WERI-Rb-1 (cell line): ENCODE measurements around the gene C10orf143.

Experiments
- DNase-seq: peaks from one replicate; pipeline ENCODE4 v3.0.0-alpha.2; 2020
- H3K27ac ChIP-seq: fragments of 250-450 bp; sonication (Bioruptor Pico); 2 replicates; pipeline ENCODE4 v1.5.1; 2020; ENCODE audit warnings: mild to moderate bottlenecking, moderate library complexity
- H3K27me3 ChIP-seq: fragments of 250-450 bp; sonication (Bioruptor Pico); 2 replicates; pipeline ENCODE4 v1.5.1; 2021; ENCODE audit warnings: mild to moderate bottlenecking, low read depth, moderate library complexity; ENCODE audit not compliant: insufficient read depth, severe bottlenecking
- H3K36me3 ChIP-seq: fragments of 250-450 bp; sonication (Bioruptor Pico); 2 replicates; pipeline ENCODE4 v1.5.1; 2020; ENCODE audit warnings: mild to moderate bottlenecking, moderate library complexity
- H3K4me3 ChIP-seq: 2 replicates; pipeline ENCODE4 v1.5.1; 2011; ENCODE audit warnings: low read depth, mild to moderate bottlenecking, control low read depth, low read length
- H3K9me3 ChIP-seq: fragments of 250-450 bp; sonication (Bioruptor Pico); 2 replicates; pipeline ENCODE4 v1.5.1; 2021; ENCODE audit warnings: mild to moderate bottlenecking, moderate library complexity; ENCODE audit not compliant: severe bottlenecking
- CTCF ChIP-seq: IDR thresholded peaks from 2 replicates; pipeline ENCODE4 v1.5.1; 2011; ENCODE audit warnings: low read depth, mild to moderate bottlenecking, control low read depth, inconsistent platforms, low read length

The C10orf143 gene

GRCh38 chr10:130136226-130137089 is 25.8 kb upstream of the C10orf143 start, which contains the start of gene GLRX3:
Gene GLRX3, plus strand, starts transcription at chr10:130136391. Its CDS starts 30 bp downstream, at chr10:130136421.
- peak within 1 kb of the TSS; percentile 90 for H3K27ac ChIP-seq
- H3K27me3 ChIP-seq: no peaks in the 10 kb centered on the region
- no peaks in the 10 kb centered on the region for H3K9me3 ChIP-seq
- TF ChIP-seq CTCF: no peak
- DNase-seq: peak; percentile 87
- H3K36me3 ChIP-seq: peaks cover 16% of the 10 kb centered on the region
- H3K4me3 ChIP-seq: peak within 1 kb of the TSS; percentile 83

- Histone ChIP-seq H3K27me3 (no peaks in the 10 kb centered on the region), H3K27ac (peak overlapping the region; percentile 90), H3K4me3 (peak overlapping the region; percentile 83), H3K9me3 (no peaks in the 10 kb centered on the region), H3K36me3 (peaks cover 16% of the 10 kb centered on the region)
- DNase-seq: no peak
- no peak for TF ChIP-seq CTCF
Observed at GRCh38 chr10:130135676-130136225, 25.1 kb upstream of the C10orf143 start.

- Histone ChIP-seq H3K9me3 (no peaks in the 10 kb centered on the region), H3K4me3 (no peak overlapping the region), H3K27me3 (no peaks in the 10 kb centered on the region), H3K36me3 (no peaks in the 10 kb centered on the region), H3K27ac (no peak overlapping the region)
- no peak for DNase-seq
- TF ChIP-seq CTCF: no peak
Observed at GRCh38 chr10:130128922-130129321, 18.3 kb upstream of the C10orf143 start.

GRCh38 chr10:130128062-130128781 is 17.6 kb upstream of the C10orf143 start:
- Histone ChIP-seq H3K27ac (no peak overlapping the region), H3K9me3 (no peaks in the 10 kb centered on the region), H3K36me3 (no peaks in the 10 kb centered on the region), H3K27me3 (no peaks in the 10 kb centered on the region), H3K4me3 (no peak overlapping the region)
- no peak for DNase-seq
- no peak for TF ChIP-seq CTCF

- H3K9me3 ChIP-seq: no peaks in the 10 kb centered on the region
- H3K27ac ChIP-seq: no peak overlapping the region
- DNase-seq: peak; percentile 68
- no peaks in the 10 kb centered on the region for H3K27me3 ChIP-seq
- H3K36me3 ChIP-seq: no peaks in the 10 kb centered on the region
- peak; percentile 81 for TF ChIP-seq CTCF
- no peak overlapping the region for H3K4me3 ChIP-seq
Observed at GRCh38 chr10:130127364-130128061, 16.9 kb upstream of the C10orf143 start.
